Lung (tissue), 12 donors: ENCODE results near the gene RAB42. TPM values are rescaled to one million over a fixed set of nuclear protein-coding genes. Genes with fewer than 3 reads are reported as not detected.
"Not testable (repeated sequence)": the region's sequence is repeated elsewhere in the genome, so short reads cannot be mapped to it uniquely, and the experiment has no call there.

ENCODE experiments used
- ATAC-seq: fragments of 200-7000 bp; cut with Tn5 transposase; one replicate; pipeline ENCODE4 v1.9.1; 2020; ENCODE audit warnings: moderate number of reproducible peaks; ENCODE audit not compliant: insufficient read depth, low FRiP score
- DNase-seq, 3 donors: peaks; one replicate each; pipeline ENCODE4 v3.0.0-alpha.2; 2013 to 2017
- H3K27ac ChIP-seq, 2 donors: one replicate each; pipeline ENCODE4 v1.5.1; 2013; ENCODE audit warnings: mild to moderate bottlenecking in 2 of 2, moderate library complexity in 2 of 2, control low read depth in 1 of 2, inconsistent platforms in 1 of 2, low read depth in 1 of 2, low read length in 1 of 2
- H3K27me3 ChIP-seq, 3 donors: one replicate each; pipeline ENCODE4 v1.5.1; 2013; ENCODE audit warnings: low read length in 2 of 3; ENCODE audit not compliant: control insufficient read depth in 3 of 3, insufficient read depth in 3 of 3
- H3K36me3 ChIP-seq, 4 donors: one replicate each; pipeline ENCODE4 v1.5.1; 2013; ENCODE audit warnings: low read length in 4 of 4, mild to moderate bottlenecking in 1 of 4, moderate library complexity in 1 of 4; ENCODE audit not compliant: control insufficient read depth in 4 of 4, insufficient read depth in 4 of 4
- H3K4me1 ChIP-seq, 5 donors: one replicate each; pipeline ENCODE4 v1.5.1; 2013; ENCODE audit warnings: low read length in 5 of 5, mild to moderate bottlenecking in 2 of 5, moderate library complexity in 1 of 5; ENCODE audit not compliant: control insufficient read depth in 5 of 5, insufficient read depth in 5 of 5
- H3K4me3 ChIP-seq: one replicate; pipeline ENCODE4 v1.5.1; 2013; ENCODE audit warnings: mild to moderate bottlenecking, control low read depth, moderate library complexity
- H3K9ac ChIP-seq, 2 donors: one replicate each; pipeline ENCODE4 v1.5.1; 2013; ENCODE audit warnings: low read length in 2 of 2, control low read depth in 1 of 2; ENCODE audit not compliant: insufficient read depth in 1 of 2
- H3K9me3 ChIP-seq, 4 donors: one replicate each; pipeline ENCODE4 v1.5.1; 2013; ENCODE audit warnings: low read length in 3 of 4, mild to moderate bottlenecking in 1 of 4, moderate library complexity in 1 of 4; ENCODE audit not compliant: control insufficient read depth in 4 of 4, insufficient read depth in 3 of 4
- CTCF ChIP-seq: IDR thresholded peaks from 2 replicates; pipeline ENCODE4 v1.5.1; 2012; ENCODE audit warnings: mild to moderate bottlenecking; ENCODE audit errors: control extremely low read depth, extremely low read depth
- WGBS, 2 donors: extraction: QIAGEN DNeasy Blood & Tissue Kit; methylation state at CpG; one replicate each; pipeline ENCODE4 v1.1.7; 2013; 5-methylcytosine and 5-hydroxymethylcytosine counted together
- polyA plus RNA-seq, 2 donors: library from polyadenylated mRNA; stranded (reverse); fragments of 200-250 nt; gene quantifications; one replicate each; pipeline ENCODE4 v1.2.1, GENCODE V29; 2013
- total RNA-seq, 2 donors: library from RNA; depleted of rRNA in 1 of 2; stranded (reverse); fragments of >200 nt in 1 of 2; gene quantifications; one replicate each; pipeline ENCODE4 v1.2.1, GENCODE V29; 2014 to 2021
- donor health status: control.
- donor health status: control.
- donor health status: Bipolar disorder and iron deficiency.
- donor health status: healthy.
- donor health status: DM: yes; HTN: yes; CAD: no.

RAB42 gene
- total and polyA plus RNA-seq, 4 donors, result 3.1 to 11.7 (median 7.2) TPM

DNA sequence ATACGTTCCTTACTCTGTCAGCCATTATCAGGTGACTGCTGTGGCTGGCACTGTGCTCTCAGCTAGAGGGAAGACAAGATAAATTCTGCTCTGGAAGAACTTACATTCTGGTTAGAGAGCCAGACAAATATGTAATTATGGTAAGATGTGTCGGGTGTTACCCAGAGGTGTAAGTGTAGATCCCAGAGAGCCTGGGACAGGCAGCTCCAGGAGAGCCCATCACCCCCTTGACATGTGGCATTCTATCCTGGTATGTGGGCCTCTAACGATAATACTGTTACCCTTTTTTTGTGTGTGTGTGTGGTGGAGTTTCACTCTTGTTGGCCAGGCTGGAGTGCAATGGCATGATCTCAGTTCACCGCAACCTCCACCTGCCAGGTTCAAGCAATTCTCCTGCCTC, 20.2 kb upstream of the RAB42 start:
- DNase-seq (no peak), ATAC-seq (no peak)
- Histone ChIP-seq H3K27me3 (no peaks in the 10 kb centered on the region), H3K27ac (no peak overlapping the region), H3K9ac (no peak overlapping the region), H3K36me3 (peaks cover 21 to 42% (median 28%) of the 10 kb centered on the region in 4 donors), H3K9me3 (no peaks in the 10 kb centered on the region), H3K4me3 (no peak overlapping the region), H3K4me1 (no peaks in the 10 kb centered on the region)
- WGBS, 2 donors, result 90 to 96% methylated on average over 4 of the region's 4 CpGs
- TF ChIP-seq CTCF, result no peak

- not testable (repeated sequence) for H3K27me3 ChIP-seq, H3K9ac ChIP-seq, H3K4me1 ChIP-seq, ATAC-seq, H3K27ac ChIP-seq, DNase-seq, H3K4me3 ChIP-seq, H3K9me3 ChIP-seq
- peaks cover 23 to 43% (median 28%) of the 10 kb centered on the region in 4 donors for H3K36me3 ChIP-seq
- 78 to 85% methylated on average over 12 of the region's 12 CpGs for WGBS, 2 donors
These were observed 19.2 kb upstream of the RAB42 start for GRCh38 chr1:28572891-28573290.

GRCh38 chr1:28573564-28573963, 18.5 kb upstream of the RAB42 start:
- Histone ChIP-seq H3K4me1 (no peaks in the 10 kb centered on the region), H3K27ac (no peak overlapping the region), H3K9ac (no peak overlapping the region), H3K36me3 (peaks cover 23 to 43% (median 30%) of the 10 kb centered on the region in 4 donors), H3K9me3 (no peaks in the 10 kb centered on the region), H3K27me3 (no peaks in the 10 kb centered on the region), H3K4me3 (no peak overlapping the region)
- ATAC-seq (no peak), DNase-seq (no peak)
- no peak for TF ChIP-seq CTCF
- 98 to 100% methylated on average over 11 of the region's 11 CpGs for WGBS, 2 donors

- Histone ChIP-seq H3K9ac (no peak overlapping the region), H3K27ac (peak overlapping the region in 1 of 2 donors; percentile 73), H3K36me3 (peaks cover 18 to 36% (median 27%) of the 10 kb centered on the region in 4 donors), H3K4me3 (no peak overlapping the region), H3K9me3 (no peaks in the 10 kb centered on the region), H3K27me3 (no peaks in the 10 kb centered on the region), H3K4me1 (peaks cover 0 to 14% (median 6%) of the 10 kb centered on the region in 5 donors)
- TF ChIP-seq CTCF, result no peak
- ATAC-seq, result no peak
- 93 to 96% methylated on average over 1 of the region's 1 CpG for WGBS, 2 donors
- no peak for DNase-seq
These were observed 14.9 kb upstream of the RAB42 start for GRCh38 chr1:28577052-28577678.
